A549 (cell line): ENCODE results near the gene B3GNT7.

ENCODE experiments used
- CEBPB ChIP-seq, 2 experiments: fragments of >200 bp in 1 of 2; sonication (Bioruptor Twin) in 1 of 2; formaldehyde crosslinking in 1 of 2; IDR thresholded peaks; 2 replicates each; pipeline ENCODE4 v1.6.1; 2012 to 2016
- EP300 ChIP-seq, 2 experiments: fragments of >200 bp; sonication (Bioruptor Twin); formaldehyde crosslinking; IDR thresholded peaks; 2 replicates in 1 of 2; 3 replicates in 1 of 2; pipeline ENCODE4 v1.6.1; 2016 to 2017
- FOSL2 ChIP-seq, 2 experiments: fragments of 450-650 bp in 1 of 2; fragments of >200 bp in 1 of 2; sonication (Bioruptor Twin) in 1 of 2; formaldehyde crosslinking; IDR thresholded peaks; 2 replicates each; pipeline versions ENCODE4 v1.5.0 to v1.6.1; 2016 to 2020; ENCODE audit warnings: mild to moderate bottlenecking in 1 of 2, moderate library complexity in 1 of 2
- MAFK ChIP-seq: fragments of 450-650 bp; IDR thresholded peaks from 2 replicates; pipeline ENCODE4 v1.6.1; 2014; ENCODE audit not compliant: partially characterized antibody
- POLR2A ChIP-seq: IDR thresholded peaks from 2 replicates; pipeline ENCODE4 v1.6.1; 2012; ENCODE audit warnings: mild to moderate bottlenecking, low read length
- RAD21 ChIP-seq, 2 experiments: fragments of >200 bp in 1 of 2; sonication (Bioruptor Twin) in 1 of 2; formaldehyde crosslinking in 1 of 2; IDR thresholded peaks in 1 of 2; conservative IDR thresholded peaks in 1 of 2; 2 replicates in 1 of 2; 3 replicates in 1 of 2; pipeline ENCODE4 v1.6.1; 2012 to 2018; ENCODE audit warnings: inconsistent platforms in 1 of 2
- RARB ChIP-seq: fragments of 250-450 bp; sonication (Bioruptor Pico); IDR thresholded peaks from 2 replicates; pipeline ENCODE4 v1.8.0; 2021; ENCODE audit warnings: mild to moderate bottlenecking, moderate library complexity
- RFX5 ChIP-seq: fragments of 450-650 bp; IDR thresholded peaks from 2 replicates; pipeline ENCODE4 v1.7.1; 2014; ENCODE audit warnings: antibody characterized with exemption, mild to moderate bottlenecking, moderate library complexity
- TF ChIP-seq, protein P1 (sequence below): fragments of >200 bp; sonication (Bioruptor Twin); formaldehyde crosslinking; IDR thresholded peaks from 3 replicates; pipeline ENCODE4 v1.5.1; 2016
- TF ChIP-seq, protein P2 (sequence below): fragments of 450-650 bp; IDR thresholded peaks from 2 replicates; pipeline ENCODE4 v1.6.1; 2014; ENCODE audit warnings: antibody characterized with exemption

DNA sequence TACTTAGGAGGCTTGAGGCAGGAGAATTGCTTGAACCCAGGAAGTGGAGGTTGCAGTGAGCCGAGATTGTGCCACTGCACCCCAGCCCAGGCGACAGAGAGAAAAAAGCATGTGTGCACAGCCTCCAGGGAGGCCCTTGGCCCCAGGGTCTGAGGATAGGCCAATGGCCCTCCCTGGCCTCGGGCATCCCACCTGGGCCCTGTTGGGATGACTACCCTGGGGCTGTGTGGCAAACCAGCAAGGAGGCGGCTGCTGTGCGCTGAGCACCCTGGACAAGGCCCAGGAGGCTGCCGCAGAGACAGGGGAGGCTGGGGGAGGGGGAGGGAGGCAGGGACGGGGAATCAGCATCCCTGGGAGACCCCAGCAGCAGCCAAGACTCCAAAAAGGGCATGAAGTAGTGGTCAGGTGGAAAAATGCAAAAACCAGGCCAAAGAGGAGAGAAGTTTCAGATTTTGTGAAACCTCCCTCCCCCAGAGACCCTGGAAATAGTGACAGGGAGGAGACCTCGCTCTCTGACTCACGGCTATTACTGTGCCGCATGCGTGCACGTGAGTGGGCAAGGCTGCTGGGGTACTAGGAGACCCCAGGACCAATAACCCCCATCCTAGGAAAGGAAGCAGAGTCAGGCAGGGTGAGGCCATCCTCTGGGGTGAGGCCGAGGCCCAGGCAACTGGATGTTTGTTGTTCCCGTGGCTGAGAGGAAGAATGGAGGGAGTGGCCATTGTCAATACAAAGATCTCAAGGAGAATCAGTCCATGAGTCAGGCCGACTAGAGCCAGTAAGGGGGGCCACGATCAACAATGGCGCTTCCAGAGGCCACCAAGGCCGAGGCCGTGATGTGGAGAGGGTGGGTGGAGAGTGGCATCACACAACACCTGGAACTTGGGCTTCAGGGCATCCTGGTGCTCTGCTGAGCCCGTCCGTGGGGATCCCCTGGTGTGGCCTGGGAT is 16.0 kb upstream of the B3GNT7 start:
- TF ChIP-seq, protein P1, sequence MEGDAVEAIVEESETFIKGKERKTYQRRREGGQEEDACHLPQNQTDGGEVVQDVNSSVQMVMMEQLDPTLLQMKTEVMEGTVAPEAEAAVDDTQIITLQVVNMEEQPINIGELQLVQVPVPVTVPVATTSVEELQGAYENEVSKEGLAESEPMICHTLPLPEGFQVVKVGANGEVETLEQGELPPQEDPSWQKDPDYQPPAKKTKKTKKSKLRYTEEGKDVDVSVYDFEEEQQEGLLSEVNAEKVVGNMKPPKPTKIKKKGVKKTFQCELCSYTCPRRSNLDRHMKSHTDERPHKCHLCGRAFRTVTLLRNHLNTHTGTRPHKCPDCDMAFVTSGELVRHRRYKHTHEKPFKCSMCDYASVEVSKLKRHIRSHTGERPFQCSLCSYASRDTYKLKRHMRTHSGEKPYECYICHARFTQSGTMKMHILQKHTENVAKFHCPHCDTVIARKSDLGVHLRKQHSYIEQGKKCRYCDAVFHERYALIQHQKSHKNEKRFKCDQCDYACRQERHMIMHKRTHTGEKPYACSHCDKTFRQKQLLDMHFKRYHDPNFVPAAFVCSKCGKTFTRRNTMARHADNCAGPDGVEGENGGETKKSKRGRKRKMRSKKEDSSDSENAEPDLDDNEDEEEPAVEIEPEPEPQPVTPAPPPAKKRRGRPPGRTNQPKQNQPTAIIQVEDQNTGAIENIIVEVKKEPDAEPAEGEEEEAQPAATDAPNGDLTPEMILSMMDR: no peak
- TF ChIP-seq FOSL2 (IDR thresholded peaks at IDR 0.05): no peak
- 0 out of 2 replicates have a peak, but pooled peaks have one; percentile 22 for TF ChIP-seq FOSL2 (CRISPR knock-in tag; IDR thresholded peaks at IDR 0.05)
- TF ChIP-seq RFX5: no peak
- no peak for TF ChIP-seq RARB (CRISPR knock-in tag)
- TF ChIP-seq POLR2A: no peak
- no peak for TF ChIP-seq EP300 (IDR thresholded peaks at IDR 0.05)
- no peak for TF ChIP-seq MAFK
- TF ChIP-seq CEBPB (IDR thresholded peaks at IDR 0.05): no peak
- TF ChIP-seq, protein P2, sequence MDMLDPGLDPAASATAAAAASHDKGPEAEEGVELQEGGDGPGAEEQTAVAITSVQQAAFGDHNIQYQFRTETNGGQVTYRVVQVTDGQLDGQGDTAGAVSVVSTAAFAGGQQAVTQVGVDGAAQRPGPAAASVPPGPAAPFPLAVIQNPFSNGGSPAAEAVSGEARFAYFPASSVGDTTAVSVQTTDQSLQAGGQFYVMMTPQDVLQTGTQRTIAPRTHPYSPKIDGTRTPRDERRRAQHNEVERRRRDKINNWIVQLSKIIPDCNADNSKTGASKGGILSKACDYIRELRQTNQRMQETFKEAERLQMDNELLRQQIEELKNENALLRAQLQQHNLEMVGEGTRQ: no peak
- no peak for TF ChIP-seq RAD21 (conservative IDR thresholded peaks at IDR 0.05 in 1 of 2, IDR thresholded peaks at IDR 0.05 in 1 of 2)
